HG03460 (cell line): ENCODE results near the gene CD44.

ENCODE experiments used
- ATAC-seq: cut with Tn5 transposase; IDR thresholded peaks from one replicate; pipeline ENCODE4 v1.9.1; 2021; ENCODE audit not compliant: unreplicated experiment

The CD44 gene

GRCh38 chr11:35136311-35136710 lies 2.7 kb upstream of the CD44 start:
- no peak for ATAC-seq

GRCh38 chr11:35138058-35138457 lies 913 bp upstream of the CD44 start:
- ATAC-seq: no peak

GRCh38 chr11:35138606-35138942 lies 397 bp upstream of the CD44 start:
- ATAC-seq: no peak

- no peak for ATAC-seq
Measured at GRCh38 chr11:35139722-35140282, 831 bp downstream of the CD44 start.

- ATAC-seq: no peak
Measured at GRCh38 chr11:35141071-35141470, 2.1 kb downstream of the CD44 start.

GRCh38 chr11:35141571-35141971 lies 2.6 kb downstream of the CD44 start:
- ATAC-seq: no peak

GRCh38 chr11:35142481-35143075 lies 3.6 kb downstream of the CD44 start:
- ATAC-seq: no peak

- no peak for ATAC-seq
Measured at GRCh38 chr11:35143297-35144135, 4.5 kb downstream of the CD44 start.

GRCh38 chr11:35144136-35144741 lies 5.3 kb downstream of the CD44 start:
- ATAC-seq: peak; percentile 54

GRCh38 chr11:35144806-35145205 lies 5.8 kb downstream of the CD44 start:
- ATAC-seq: no peak

- ATAC-seq: peak; percentile 49
Measured at GRCh38 chr11:35145271-35145670, 6.3 kb downstream of the CD44 start.

GRCh38 chr11:35146074-35146521 lies 7.1 kb downstream of the CD44 start:
- peak; percentile 21 for ATAC-seq

- ATAC-seq: no peak
Measured at GRCh38 chr11:35146711-35147110, 7.7 kb downstream of the CD44 start.

- no peak for ATAC-seq
Measured at GRCh38 chr11:35147235-35147634, 8.3 kb downstream of the CD44 start.

GRCh38 chr11:35148163-35148837 lies 9.3 kb downstream of the CD44 start:
- no peak for ATAC-seq

- no peak for ATAC-seq
Measured at GRCh38 chr11:35150454-35150853, 11.5 kb downstream of the CD44 start.

GRCh38 chr11:35151241-35151640 lies 12.3 kb downstream of the CD44 start:
- no peak for ATAC-seq

GRCh38 chr11:35151683-35152280 lies 12.8 kb downstream of the CD44 start:
- ATAC-seq: no peak

GRCh38 chr11:35152575-35152974 lies 13.6 kb downstream of the CD44 start:
- no peak for ATAC-seq

GRCh38 chr11:35153280-35153679 lies 14.3 kb downstream of the CD44 start:
- no peak for ATAC-seq

GRCh38 chr11:35154952-35155351 lies 16.0 kb downstream of the CD44 start:
- no peak for ATAC-seq
